Heart right ventricle (tissue), 16 donors: ENCODE data around the gene MIB2. TPM values are rescaled to one million over a fixed set of nuclear protein-coding genes. Genes with fewer than 3 reads are reported as not detected.

ENCODE experiments used
- ATAC-seq, 8 donors: fragments of 200-7000 bp; cut with Tn5 transposase; one replicate each; pipeline ENCODE4 v1.9.1; 2020; ENCODE audit warnings: mild to moderate bottlenecking in 8 of 8, moderate library complexity in 8 of 8, moderate number of reproducible peaks in 1 of 8
- DNase-seq, 2 donors: peaks; one replicate each; pipeline ENCODE4 v3.0.0-alpha.2; 2020
- H3K27ac ChIP-seq, 10 donors: fragments of 200-600 bp; sonication (generic) in 2 of 10; one replicate each; pipeline versions ENCODE4 v1.5.0 to v1.8.0; 2020 to 2022; ENCODE audit warnings: mild to moderate bottlenecking in 3 of 10
- H3K27me3 ChIP-seq, 7 donors: fragments of 200-600 bp; one replicate each; pipeline ENCODE4 v1.8.0; 2021 to 2022; ENCODE audit warnings: mild to moderate bottlenecking in 2 of 7
- H3K36me3 ChIP-seq, 9 donors: fragments of 200-600 bp; sonication (generic) in 1 of 9; one replicate each; pipeline versions ENCODE4 v1.5.0 to v1.8.0; 2020 to 2022; ENCODE audit warnings: mild to moderate bottlenecking in 2 of 9
- H3K4me1 ChIP-seq, 9 donors: fragments of 200-600 bp; sonication (generic) in 1 of 9; one replicate each; pipeline versions ENCODE4 v1.5.0 to v1.8.0; 2020 to 2022; ENCODE audit warnings: mild to moderate bottlenecking in 4 of 9
- H3K4me3 ChIP-seq, 10 donors: fragments of 200-600 bp; sonication (generic) in 2 of 10; one replicate each; pipeline versions ENCODE4 v1.5.0 to v1.8.0; 2020 to 2022; ENCODE audit warnings: mild to moderate bottlenecking in 7 of 10, moderate library complexity in 2 of 10
- H3K9me3 ChIP-seq, 11 donors: fragments of 200-600 bp in 10 of 11; sonication (generic) in 2 of 11; one replicate each; pipeline versions ENCODE4 v1.5.0 to v1.8.0; 2013 to 2022; ENCODE audit warnings: mild to moderate bottlenecking in 2 of 11, control low read depth in 1 of 11, moderate library complexity in 1 of 11
- WGBS, 2 donors: extraction: QIAGEN DNeasy Blood & Tissue Kit; methylation state at CpG; one replicate each; pipeline ENCODE4 v1.1.7; 2013; ENCODE audit warnings: inconsistent platforms in 1 of 2; 5-methylcytosine and 5-hydroxymethylcytosine counted together
- intact Hi-C, 10 donors: fragments of 100-400 bp; cut with DNase I; formaldehyde crosslinking; loops; one replicate each; pipeline versions ENCODE4 v1.11.1 to v1.14.2; 2022
- polyA plus RNA-seq, 2 donors: library from polyadenylated mRNA; stranded (reverse); fragments of 200-250 nt; gene quantifications; one replicate each; pipeline ENCODE4 v1.2.3, GENCODE V29; 2013
- total RNA-seq, 10 donors: library from RNA; stranded (reverse); fragmentation: NEBNext Ultra II Directional in 3 of 10; extraction: Animal tissue kit (Norgen Biotek cat#: 25700) in 3 of 10; gene quantifications; one replicate each; pipeline versions ENCODE4 v1.2.1 to v1.2.4, GENCODE V29; 2021 to 2023
- TF ChIP-seq, protein P1 (sequence below), 9 donors: fragments of 200-600 bp; sonication (generic) in 2 of 9; IDR thresholded peaks; one replicate each; pipeline versions ENCODE4 v1.5.0 to v1.8.0; 2021 to 2022; ENCODE audit warnings: antibody characterized with exemption in 9 of 9, mild to moderate bottlenecking in 5 of 9, moderate library complexity in 1 of 9
- donor health status: Arrhythmogenic right ventricular cardiomyopathy.
- donor health status: ischemic (EF 13 %, LVEDD 7.1; RV severe dilation, severe dysfunction).
- donor health status: healthy with polysubstance abuse.
- donor health status: DM: no; HTN: yes; CAD: no.
- donor health status: DM: no; HTN: no; CAD: no.
- donor health status: ischemic (EF 25% LVEDD 6.9; RV normal size, moderate dysfunction).
- donor health status: ischemic (EF 25% LVEDD 5.7; RV mildly dilated, moderate dysfunction).
- donor health status: healthy.
- donor health status: DM: yes; HTN: yes; CAD: no.
- donor health status: Ischemic cardiomyopathy.
- donor health status: ischemic (EF 35%, LVEDD 5.7; RV mildly dilated, moderate dysfunction).
- donor health status: nonischemic (EF 11% LVEDD 7.7; RV severe dilation, severe dysfunction).
- donor health status: DM: yes; HTN: yes; CAD: no.
- donor health status: PGD.
- donor health status: ischemic (EF 29% LVEDD 5.4; RV normal size, mild dysfunction).
- donor health status: nonischemic (EF 23%, LVEDD 6.1; RV moderate dilation, normal function).

Gene MIB2
- total and polyA plus RNA-seq, 12 donors, result 53.6 to 248 (median 74.7) TPM

GRCh38 chr1:1569341-1569740, 46.0 kb upstream of the MIB2 start:
- DNase-seq, result no peak
- Histone ChIP-seq H3K4me1 (peaks cover 2 to 75% (median 66%) of the 10 kb centered on the region in 9 donors), H3K9me3 (no peaks in the 10 kb centered on the region), H3K4me3 (no peak overlapping the region), H3K27ac (peak overlapping the region in 2 of 10 donors; percentile 21), H3K36me3 (peaks cover 0 to 68% (median 11%) of the 10 kb centered on the region in 9 donors), H3K27me3 (no peaks in the 10 kb centered on the region)
- 72 to 74% methylated on average over 7 of the region's 7 CpGs for WGBS, 2 donors
- ATAC-seq, result peak in 1 of 8 donors; percentile 21
- intact Hi-C loops, result no loop called here
- TF ChIP-seq, protein P1, sequence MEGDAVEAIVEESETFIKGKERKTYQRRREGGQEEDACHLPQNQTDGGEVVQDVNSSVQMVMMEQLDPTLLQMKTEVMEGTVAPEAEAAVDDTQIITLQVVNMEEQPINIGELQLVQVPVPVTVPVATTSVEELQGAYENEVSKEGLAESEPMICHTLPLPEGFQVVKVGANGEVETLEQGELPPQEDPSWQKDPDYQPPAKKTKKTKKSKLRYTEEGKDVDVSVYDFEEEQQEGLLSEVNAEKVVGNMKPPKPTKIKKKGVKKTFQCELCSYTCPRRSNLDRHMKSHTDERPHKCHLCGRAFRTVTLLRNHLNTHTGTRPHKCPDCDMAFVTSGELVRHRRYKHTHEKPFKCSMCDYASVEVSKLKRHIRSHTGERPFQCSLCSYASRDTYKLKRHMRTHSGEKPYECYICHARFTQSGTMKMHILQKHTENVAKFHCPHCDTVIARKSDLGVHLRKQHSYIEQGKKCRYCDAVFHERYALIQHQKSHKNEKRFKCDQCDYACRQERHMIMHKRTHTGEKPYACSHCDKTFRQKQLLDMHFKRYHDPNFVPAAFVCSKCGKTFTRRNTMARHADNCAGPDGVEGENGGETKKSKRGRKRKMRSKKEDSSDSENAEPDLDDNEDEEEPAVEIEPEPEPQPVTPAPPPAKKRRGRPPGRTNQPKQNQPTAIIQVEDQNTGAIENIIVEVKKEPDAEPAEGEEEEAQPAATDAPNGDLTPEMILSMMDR (IDR thresholded peaks at IDR 0.05), result no peak

- TF ChIP-seq, protein P1 (IDR thresholded peaks at IDR 0.05), result peak in 1 of 9 donors; percentile 23
- peak; percentile 68 to 83 (median 76) for ATAC-seq
- peaks cover 0 to 3% (median 0%) of the 10 kb centered on the region in 7 donors for H3K27me3 ChIP-seq
- intact Hi-C loops, result loop anchor here in 2 of 10 donors (2.0 to 10.0 kb wide), 2 partner anchors 41 to 151 kb away; partner anchors contain the start of genes CDK11A (in 1 of the 2) and MIB2 (in 1 of the 2)
- DNase-seq, result peak; percentile 58 to 75
- H3K4me1 ChIP-seq, result peaks cover 3 to 58% (median 50%) of the 10 kb centered on the region in 9 donors
- H3K36me3 ChIP-seq, result peaks cover 0 to 37% (median 0%) of the 10 kb centered on the region in 9 donors
- H3K9me3 ChIP-seq, result no peaks in the 10 kb centered on the region
- WGBS, 2 donors, result 0% methylated on average over 91 to 96 of the region's 96 CpGs
- H3K4me3 ChIP-seq, result peak overlapping the region; percentile 84 to 100 (median 96)
- peak overlapping the region; percentile 97 to 100 (median 99) for H3K27ac ChIP-seq
These were observed 41.2 kb upstream of the MIB2 start for GRCh38 chr1:1573843-1574720.

DNA sequence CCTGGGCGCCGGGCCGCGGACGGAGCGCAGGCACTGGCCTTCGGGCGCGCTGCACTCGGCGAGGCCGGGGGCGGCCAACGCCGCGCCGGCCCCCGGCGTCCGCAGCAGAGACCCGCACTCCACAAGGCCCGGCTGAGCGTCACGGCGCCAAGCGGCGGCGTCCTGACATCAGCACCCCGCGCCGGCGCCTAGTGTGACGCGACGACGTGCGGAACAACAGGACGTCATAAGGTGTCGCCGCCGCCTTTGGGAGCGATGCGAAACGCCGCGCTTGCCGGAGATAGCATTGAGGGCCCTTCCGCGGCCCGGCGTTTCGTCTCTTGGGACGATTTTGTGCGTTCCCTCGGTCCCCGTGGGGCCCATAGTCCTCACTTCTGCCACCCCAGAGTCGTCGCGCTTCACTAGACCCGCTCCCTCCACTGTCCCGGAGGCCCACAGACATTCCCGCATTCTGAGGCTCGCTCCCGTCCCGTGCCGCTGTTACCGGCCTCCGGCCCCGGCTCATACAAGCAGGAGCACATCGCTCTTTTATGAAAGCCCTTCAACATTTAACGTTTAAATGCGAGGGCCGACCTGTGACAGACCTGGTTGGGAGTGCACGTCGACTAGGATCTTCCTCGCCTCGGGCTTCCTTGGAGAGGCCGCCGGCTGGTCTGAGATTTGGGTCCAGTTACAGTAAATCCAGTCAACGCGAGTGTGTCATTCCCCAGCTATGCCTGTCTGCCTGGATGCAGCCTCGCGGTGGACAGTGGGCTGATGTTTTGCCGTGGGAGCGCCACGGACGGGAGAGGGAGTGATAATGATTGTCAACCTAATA, 40.4 kb upstream of the MIB2 start, which contains the start of gene SSU72:
Gene SSU72 (minus strand): TSS at position 143 of the 817 bp plus-strand sequence. CDS start 306 bp downstream, outside the sequence.
- Histone ChIP-seq H3K36me3 (peaks cover 0 to 29% (median 0%) of the 10 kb centered on the region in 9 donors), H3K4me1 (peaks cover 3 to 49% (median 41%) of the 10 kb centered on the region in 9 donors), H3K4me3 (peak within 1 kb of the TSS; percentile 84 to 100 (median 96)), H3K27me3 (peaks cover 0 to 11% (median 0%) of the 10 kb centered on the region in 7 donors), H3K27ac (peak within 1 kb of the TSS; percentile 97 to 100 (median 99)), H3K9me3 (no peaks in the 10 kb centered on the region)
- TF ChIP-seq, protein P1 (IDR thresholded peaks at IDR 0.05), result no peak
- ATAC-seq (peak; percentile 91 to 97 (median 96)), DNase-seq (peak; percentile 92 to 94)
- intact Hi-C loops, result loop anchor here in 5 of 10 donors (2.0 to 10.0 kb wide), 3 partner anchors 37 to 150 kb away; partner anchors contain the start of genes CDK11A (in 1 of the 5) and MIB2 (in 1 of the 5)
- 0% methylated on average over 83 to 87 of the region's 87 CpGs for WGBS, 2 donors
